ENCODE data around the gene FGF22. TPM values are rescaled to one million over a fixed set of nuclear protein-coding genes. Genes with fewer than 3 reads are reported as not detected.

The FGF22 gene
- total and polyA plus RNA-seq, 2 of the 13 experiments (the other 11 are each of a cell fraction or from before 2014, with no cell fraction given), result 0.24 TPM; not detected in 1

DNA sequence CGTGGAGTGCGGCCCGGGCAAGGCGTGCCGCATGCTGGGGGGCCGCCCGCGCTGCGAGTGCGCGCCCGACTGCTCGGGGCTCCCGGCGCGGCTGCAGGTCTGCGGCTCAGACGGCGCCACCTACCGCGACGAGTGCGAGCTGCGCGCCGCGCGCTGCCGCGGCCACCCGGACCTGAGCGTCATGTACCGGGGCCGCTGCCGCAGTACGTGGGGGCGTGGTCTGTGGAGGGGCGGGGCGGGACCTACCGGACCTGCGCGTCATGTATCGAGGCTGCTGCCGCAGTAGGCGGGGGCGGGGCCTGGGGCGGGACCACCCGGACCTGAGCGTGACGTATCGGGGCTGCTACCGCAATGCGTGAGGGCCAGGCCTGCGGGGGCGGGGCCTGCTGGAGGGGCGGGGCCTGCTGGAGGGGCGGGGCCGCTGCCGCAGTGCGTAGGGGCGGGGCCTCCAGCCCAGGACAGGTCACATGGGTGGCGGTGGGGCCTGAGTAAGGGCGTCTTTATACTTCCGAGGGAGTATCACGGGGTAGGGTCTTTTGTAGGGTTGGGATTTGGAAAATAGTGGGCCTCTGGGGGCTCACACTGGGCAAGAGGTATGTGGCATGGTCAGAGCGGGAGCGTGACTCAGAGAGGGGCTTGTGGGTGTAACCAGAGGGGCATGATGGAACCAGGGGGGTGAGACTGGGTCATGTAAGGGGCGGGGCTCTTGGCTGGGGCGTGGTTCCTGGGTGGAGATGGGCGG is 40.8 kb downstream of the FGF22 start (continued):
- TF ChIP-seq, protein P1, sequence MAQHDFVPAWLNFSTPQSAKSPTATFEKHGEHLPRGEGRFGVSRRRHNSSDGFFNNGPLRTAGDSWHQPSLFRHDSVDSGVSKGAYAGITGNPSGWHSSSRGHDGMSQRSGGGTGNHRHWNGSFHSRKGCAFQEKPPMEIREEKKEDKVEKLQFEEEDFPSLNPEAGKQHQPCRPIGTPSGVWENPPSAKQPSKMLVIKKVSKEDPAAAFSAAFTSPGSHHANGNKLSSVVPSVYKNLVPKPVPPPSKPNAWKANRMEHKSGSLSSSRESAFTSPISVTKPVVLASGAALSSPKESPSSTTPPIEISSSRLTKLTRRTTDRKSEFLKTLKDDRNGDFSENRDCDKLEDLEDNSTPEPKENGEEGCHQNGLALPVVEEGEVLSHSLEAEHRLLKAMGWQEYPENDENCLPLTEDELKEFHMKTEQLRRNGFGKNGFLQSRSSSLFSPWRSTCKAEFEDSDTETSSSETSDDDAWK (CRISPR knock-in tag; IDR thresholded peaks at IDR 0.05), result no peak
- TF ChIP-seq, protein P2, sequence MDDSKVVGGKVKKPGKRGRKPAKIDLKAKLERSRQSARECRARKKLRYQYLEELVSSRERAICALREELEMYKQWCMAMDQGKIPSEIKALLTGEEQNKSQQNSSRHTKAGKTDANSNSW (CRISPR knock-in tag; IDR thresholded peaks at IDR 0.05; ENCODE audit: borderline replicate concordance), result no peak
- TF ChIP-seq, protein P3, sequence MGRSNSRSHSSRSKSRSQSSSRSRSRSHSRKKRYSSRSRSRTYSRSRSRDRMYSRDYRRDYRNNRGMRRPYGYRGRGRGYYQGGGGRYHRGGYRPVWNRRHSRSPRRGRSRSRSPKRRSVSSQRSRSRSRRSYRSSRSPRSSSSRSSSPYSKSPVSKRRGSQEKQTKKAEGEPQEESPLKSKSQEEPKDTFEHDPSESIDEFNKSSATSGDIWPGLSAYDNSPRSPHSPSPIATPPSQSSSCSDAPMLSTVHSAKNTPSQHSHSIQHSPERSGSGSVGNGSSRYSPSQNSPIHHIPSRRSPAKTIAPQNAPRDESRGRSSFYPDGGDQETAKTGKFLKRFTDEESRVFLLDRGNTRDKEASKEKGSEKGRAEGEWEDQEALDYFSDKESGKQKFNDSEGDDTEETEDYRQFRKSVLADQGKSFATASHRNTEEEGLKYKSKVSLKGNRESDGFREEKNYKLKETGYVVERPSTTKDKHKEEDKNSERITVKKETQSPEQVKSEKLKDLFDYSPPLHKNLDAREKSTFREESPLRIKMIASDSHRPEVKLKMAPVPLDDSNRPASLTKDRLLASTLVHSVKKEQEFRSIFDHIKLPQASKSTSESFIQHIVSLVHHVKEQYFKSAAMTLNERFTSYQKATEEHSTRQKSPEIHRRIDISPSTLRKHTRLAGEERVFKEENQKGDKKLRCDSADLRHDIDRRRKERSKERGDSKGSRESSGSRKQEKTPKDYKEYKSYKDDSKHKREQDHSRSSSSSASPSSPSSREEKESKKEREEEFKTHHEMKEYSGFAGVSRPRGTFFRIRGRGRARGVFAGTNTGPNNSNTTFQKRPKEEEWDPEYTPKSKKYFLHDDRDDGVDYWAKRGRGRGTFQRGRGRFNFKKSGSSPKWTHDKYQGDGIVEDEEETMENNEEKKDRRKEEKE (IDR thresholded peaks at IDR 0.05), result no peak
- TF ChIP-seq ZNF607 (CRISPR knock-in tag; IDR thresholded peaks at IDR 0.05; ENCODE audit: borderline replicate concordance), result no peak; the same call in 1 of the 2 replicates
- TF ChIP-seq, protein P4, sequence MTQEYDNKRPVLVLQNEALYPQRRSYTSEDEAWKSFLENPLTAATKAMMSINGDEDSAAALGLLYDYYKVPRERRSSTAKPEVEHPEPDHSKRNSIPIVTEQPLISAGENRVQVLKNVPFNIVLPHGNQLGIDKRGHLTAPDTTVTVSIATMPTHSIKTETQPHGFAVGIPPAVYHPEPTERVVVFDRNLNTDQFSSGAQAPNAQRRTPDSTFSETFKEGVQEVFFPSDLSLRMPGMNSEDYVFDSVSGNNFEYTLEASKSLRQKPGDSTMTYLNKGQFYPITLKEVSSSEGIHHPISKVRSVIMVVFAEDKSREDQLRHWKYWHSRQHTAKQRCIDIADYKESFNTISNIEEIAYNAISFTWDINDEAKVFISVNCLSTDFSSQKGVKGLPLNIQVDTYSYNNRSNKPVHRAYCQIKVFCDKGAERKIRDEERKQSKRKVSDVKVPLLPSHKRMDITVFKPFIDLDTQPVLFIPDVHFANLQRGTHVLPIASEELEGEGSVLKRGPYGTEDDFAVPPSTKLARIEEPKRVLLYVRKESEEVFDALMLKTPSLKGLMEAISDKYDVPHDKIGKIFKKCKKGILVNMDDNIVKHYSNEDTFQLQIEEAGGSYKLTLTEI (CRISPR knock-in tag; conservative IDR thresholded peaks at IDR 0.05), result no peak
- TF ChIP-seq, protein P5, sequence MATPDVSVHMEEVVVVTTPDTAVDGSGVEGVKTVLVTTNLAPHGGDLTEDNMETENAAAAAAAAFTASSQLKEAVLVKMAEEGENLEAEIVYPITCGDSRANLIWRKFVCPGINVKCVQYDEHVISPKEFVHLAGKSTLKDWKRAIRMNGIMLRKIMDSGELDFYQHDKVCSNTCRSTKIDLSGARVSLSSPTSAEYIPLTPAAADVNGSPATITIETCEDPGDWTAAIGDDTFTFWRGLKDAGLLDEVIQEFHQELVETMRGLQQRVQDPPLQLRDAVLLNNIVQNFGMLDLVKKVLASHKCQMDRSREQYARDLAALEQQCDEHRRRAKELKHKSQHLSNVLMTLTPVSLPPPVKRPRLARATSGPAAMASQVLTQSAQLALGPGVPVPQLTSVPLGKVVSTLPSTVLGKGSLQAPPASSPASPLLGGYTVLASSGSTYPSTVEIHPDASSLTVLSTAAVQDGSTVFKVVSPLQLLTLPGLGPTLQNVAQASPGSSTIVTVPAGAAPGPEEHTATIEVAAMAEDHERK (CRISPR knock-in tag; IDR thresholded peaks at IDR 0.05; ENCODE audit: low read depth), result peak; percentile 53
- peak; percentile 78; the same call in 1 of the 2 replicates for TF ChIP-seq TOPORS (CRISPR knock-in tag; IDR thresholded peaks at IDR 0.05)
- TF ChIP-seq, protein P6, sequence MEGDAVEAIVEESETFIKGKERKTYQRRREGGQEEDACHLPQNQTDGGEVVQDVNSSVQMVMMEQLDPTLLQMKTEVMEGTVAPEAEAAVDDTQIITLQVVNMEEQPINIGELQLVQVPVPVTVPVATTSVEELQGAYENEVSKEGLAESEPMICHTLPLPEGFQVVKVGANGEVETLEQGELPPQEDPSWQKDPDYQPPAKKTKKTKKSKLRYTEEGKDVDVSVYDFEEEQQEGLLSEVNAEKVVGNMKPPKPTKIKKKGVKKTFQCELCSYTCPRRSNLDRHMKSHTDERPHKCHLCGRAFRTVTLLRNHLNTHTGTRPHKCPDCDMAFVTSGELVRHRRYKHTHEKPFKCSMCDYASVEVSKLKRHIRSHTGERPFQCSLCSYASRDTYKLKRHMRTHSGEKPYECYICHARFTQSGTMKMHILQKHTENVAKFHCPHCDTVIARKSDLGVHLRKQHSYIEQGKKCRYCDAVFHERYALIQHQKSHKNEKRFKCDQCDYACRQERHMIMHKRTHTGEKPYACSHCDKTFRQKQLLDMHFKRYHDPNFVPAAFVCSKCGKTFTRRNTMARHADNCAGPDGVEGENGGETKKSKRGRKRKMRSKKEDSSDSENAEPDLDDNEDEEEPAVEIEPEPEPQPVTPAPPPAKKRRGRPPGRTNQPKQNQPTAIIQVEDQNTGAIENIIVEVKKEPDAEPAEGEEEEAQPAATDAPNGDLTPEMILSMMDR (CRISPR knock-in tag; IDR thresholded peaks at IDR 0.05), result peak; percentile 75
- no peak; the same call in 1 of the 2 replicates for TF ChIP-seq FOXC1 (CRISPR knock-in tag; IDR thresholded peaks at IDR 0.05; ENCODE audit: borderline replicate concordance)
- TF ChIP-seq, protein P7, sequence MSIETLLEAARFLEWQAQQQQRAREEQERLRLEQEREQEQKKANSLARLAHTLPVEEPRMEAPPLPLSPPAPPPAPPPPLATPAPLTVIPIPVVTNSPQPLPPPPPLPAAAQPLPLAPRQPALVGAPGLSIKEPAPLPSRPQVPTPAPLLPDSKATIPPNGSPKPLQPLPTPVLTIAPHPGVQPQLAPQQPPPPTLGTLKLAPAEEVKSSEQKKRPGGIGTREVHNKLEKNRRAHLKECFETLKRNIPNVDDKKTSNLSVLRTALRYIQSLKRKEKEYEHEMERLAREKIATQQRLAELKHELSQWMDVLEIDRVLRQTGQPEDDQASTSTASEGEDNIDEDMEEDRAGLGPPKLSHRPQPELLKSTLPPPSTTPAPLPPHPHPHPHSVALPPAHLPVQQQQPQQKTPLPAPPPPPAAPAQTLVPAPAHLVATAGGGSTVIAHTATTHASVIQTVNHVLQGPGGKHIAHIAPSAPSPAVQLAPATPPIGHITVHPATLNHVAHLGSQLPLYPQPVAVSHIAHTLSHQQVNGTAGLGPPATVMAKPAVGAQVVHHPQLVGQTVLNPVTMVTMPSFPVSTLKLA (IDR thresholded peaks at IDR 0.05), result no peak; the same call in 1 of the 2 replicates
- TF ChIP-seq PPARG (CRISPR knock-in tag; conservative IDR thresholded peaks at IDR 0.05), result no peak
- no peak for TF ChIP-seq MTA3 (CRISPR knock-in tag; IDR thresholded peaks at IDR 0.05)
- TF ChIP-seq, protein P8, sequence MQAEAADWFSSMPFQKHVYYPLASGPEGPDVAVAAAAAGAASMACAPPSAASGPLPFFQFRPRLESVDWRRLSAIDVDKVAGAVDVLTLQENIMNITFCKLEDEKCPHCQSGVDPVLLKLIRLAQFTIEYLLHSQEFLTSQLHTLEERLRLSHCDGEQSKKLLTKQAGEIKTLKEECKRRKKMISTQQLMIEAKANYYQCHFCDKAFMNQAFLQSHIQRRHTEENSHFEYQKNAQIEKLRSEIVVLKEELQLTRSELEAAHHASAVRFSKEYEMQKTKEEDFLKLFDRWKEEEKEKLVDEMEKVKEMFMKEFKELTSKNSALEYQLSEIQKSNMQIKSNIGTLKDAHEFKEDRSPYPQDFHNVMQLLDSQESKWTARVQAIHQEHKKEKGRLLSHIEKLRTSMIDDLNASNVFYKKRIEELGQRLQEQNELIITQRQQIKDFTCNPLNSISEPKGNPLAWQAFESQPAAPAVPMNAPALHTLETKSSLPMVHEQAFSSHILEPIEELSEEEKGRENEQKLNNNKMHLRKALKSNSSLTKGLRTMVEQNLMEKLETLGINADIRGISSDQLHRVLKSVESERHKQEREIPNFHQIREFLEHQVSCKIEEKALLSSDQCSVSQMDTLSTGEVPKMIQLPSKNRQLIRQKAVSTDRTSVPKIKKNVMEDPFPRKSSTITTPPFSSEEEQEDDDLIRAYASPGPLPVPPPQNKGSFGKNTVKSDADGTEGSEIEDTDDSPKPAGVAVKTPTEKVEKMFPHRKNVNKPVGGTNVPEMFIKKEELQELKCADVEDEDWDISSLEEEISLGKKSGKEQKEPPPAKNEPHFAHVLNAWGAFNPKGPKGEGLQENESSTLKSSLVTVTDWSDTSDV (CRISPR knock-in tag; IDR thresholded peaks at IDR 0.05), result no peak
